HL-60 (cell line): Measurements from ENCODE around the gene RNH1.

Source experiments
- DNase-seq, 2 experiments: peaks; one replicate each; pipeline ENCODE4 v3.0.0-alpha.2; 2010 to 2020; ENCODE audit warnings: low read depth in 1 of 2, low spot score in 1 of 2
- H3K27ac ChIP-seq: fragments of 250-450 bp; sonication (Bioruptor Pico); replicated peaks from 2 replicates; pipeline ENCODE4 v1.5.1; 2020; ENCODE audit warnings: mild to moderate bottlenecking, moderate library complexity
- H3K27me3 ChIP-seq: fragments of 250-450 bp; sonication (Bioruptor Pico); 2 replicates; pipeline ENCODE4 v1.5.1; 2021; ENCODE audit warnings: mild to moderate bottlenecking, moderate library complexity; ENCODE audit not compliant: insufficient read depth, poor library complexity, severe bottlenecking
- H3K4me3 ChIP-seq: replicated peaks from 2 replicates; pipeline ENCODE4 v1.5.1; 2011; ENCODE audit warnings: mild to moderate bottlenecking, control low read depth, low read length; ENCODE audit not compliant: insufficient read depth
- CTCF ChIP-seq: IDR thresholded peaks from one replicate; pipeline ENCODE4 v1.5.1; 2011; ENCODE audit warnings: low read length, control low read depth, inconsistent platforms; ENCODE audit not compliant: insufficient read depth
- GABPA ChIP-seq: IDR thresholded peaks from 2 replicates; pipeline ENCODE4 v1.6.1; 2012; ENCODE audit warnings: low read depth
- POLR2AphosphoS5 ChIP-seq: IDR thresholded peaks from 2 replicates; pipeline ENCODE4 v1.6.1; 2012; ENCODE audit warnings: low read depth
- REST ChIP-seq: IDR thresholded peaks from 2 replicates; pipeline ENCODE4 v1.6.1; 2012; ENCODE audit warnings: low read depth; ENCODE audit not compliant: insufficient replicate concordance
- SPI1 ChIP-seq: IDR thresholded peaks from 2 replicates; pipeline ENCODE4 v1.6.1; 2012; ENCODE audit warnings: low read depth, mild to moderate bottlenecking, borderline replicate concordance

RNH1 gene

GRCh38 chr11:475941-476340 is 31.1 kb downstream of the RNH1 start:
- TF ChIP-seq CTCF (no peak), REST (no peak), POLR2AphosphoS5 (no peak), GABPA (no peak), SPI1 (no peak)
- no peaks in the 10 kb centered on the region for H3K27me3 ChIP-seq
- DNase-seq = no peak
- H3K27ac ChIP-seq = no peak overlapping the region
- no peak overlapping the region for H3K4me3 ChIP-seq

GRCh38 chr11:474914-475506 is 32.0 kb downstream of the RNH1 start:
- no peak overlapping the region for H3K4me3 ChIP-seq
- H3K27ac ChIP-seq = no peak overlapping the region
- TF ChIP-seq CTCF = no peak
- TF ChIP-seq POLR2AphosphoS5 = no peak
- TF ChIP-seq SPI1 = no peak
- no peak for TF ChIP-seq GABPA
- no peak for TF ChIP-seq REST

GRCh38 chr11:473962-474785 is 32.9 kb downstream of the RNH1 start:
- TF ChIP-seq POLR2AphosphoS5 = no peak
- TF ChIP-seq REST = no peak
- no peak for TF ChIP-seq CTCF
- TF ChIP-seq SPI1 = no peak
- TF ChIP-seq GABPA = no peak

More at GRCh38 chr11:474914-475506, 32.0 kb downstream of the RNH1 start:
- DNase-seq = no peak
- H3K27me3 ChIP-seq = no peaks in the 10 kb centered on the region

More at GRCh38 chr11:473962-474785, 32.9 kb downstream of the RNH1 start:
- no peak overlapping the region for H3K4me3 ChIP-seq
- DNase-seq = no peak
- no peak overlapping the region for H3K27ac ChIP-seq
- H3K27me3 ChIP-seq = no peaks in the 10 kb centered on the region
